Measurements from ENCODE around the gene RABGGTA. TPM values are rescaled to one million over a fixed set of nuclear protein-coding genes. Genes with fewer than 3 reads are reported as not detected.

Gene RABGGTA
- total RNA-seq: 28.9 and 34.0 TPM in 2 replicates

- peak; percentile 99 for DNase-seq (ENCODE audit: insufficient read length, low spot score, missing footprints)
- Histone ChIP-seq H3K27ac (ENCODE audit: low read depth, low read length) (peak within 1 kb of the TSS; percentile 96), H4K20me1 (ENCODE audit: insufficient read depth, low read length) (no peaks in the 10 kb centered on the region), H3K9me3 (ENCODE audit: low read depth, low read length) (no peaks in the 10 kb centered on the region), H3K4me3 (ENCODE audit: insufficient read depth, low read length) (peak within 1 kb of the TSS; percentile 100), H3K79me2 (ENCODE audit: insufficient read depth, low read length) (peaks cover 7% of the 10 kb centered on the region), H3K36me3 (ENCODE audit: insufficient read depth, low read length) (peaks cover 32% of the 10 kb centered on the region), H3K4me2 (ENCODE audit: insufficient read depth, low read length) (peak within 1 kb of the TSS; percentile 94), H3K27me3 (ENCODE audit: insufficient read depth, low read length) (no peaks in the 10 kb centered on the region), H2AFZ (ENCODE audit: low read length) (peak within 1 kb of the TSS; percentile 99), H3K4me1 (ENCODE audit: insufficient read depth, low read length) (peaks cover 6% of the 10 kb centered on the region)
- TF ChIP-seq CTCF (IDR thresholded peaks at IDR 0.05; ENCODE audit: extremely low read depth, low read depth, low read length): peak; percentile 62
These were observed at the start of gene RABGGTA for GRCh38 chr14:24271134-24271833. Gene RABGGTA (minus strand): TSS chr14:24271597. CDS start chr14:24271115, 482 bp downstream.

GRCh38 chr14:24317141-24317928 is 45.9 kb upstream of the RABGGTA start:
- Histone ChIP-seq H2AFZ (ENCODE audit: low read length) (no peak overlapping the region), H3K36me3 (ENCODE audit: insufficient read depth, low read length) (peaks cover under 1% of the 10 kb centered on the region), H3K27me3 (ENCODE audit: insufficient read depth, low read length) (peaks cover 7% of the 10 kb centered on the region), H3K27ac (ENCODE audit: low read depth, low read length) (no peak overlapping the region), H3K79me2 (ENCODE audit: insufficient read depth, low read length) (no peaks in the 10 kb centered on the region), H3K9me3 (ENCODE audit: low read depth, low read length) (no peaks in the 10 kb centered on the region), H3K4me3 (ENCODE audit: insufficient read depth, low read length) (no peak overlapping the region), H3K4me1 (ENCODE audit: insufficient read depth, low read length) (peaks cover 8% of the 10 kb centered on the region), H4K20me1 (ENCODE audit: insufficient read depth, low read length) (no peaks in the 10 kb centered on the region), H3K4me2 (ENCODE audit: insufficient read depth, low read length) (no peak overlapping the region)
- no peak for TF ChIP-seq CTCF (IDR thresholded peaks at IDR 0.05; ENCODE audit: extremely low read depth, low read depth, low read length)
- peak; percentile 88 for DNase-seq (ENCODE audit: insufficient read length, low spot score, missing footprints)

- Histone ChIP-seq H3K4me1 (ENCODE audit: insufficient read depth, low read length) (peaks cover 14% of the 10 kb centered on the region), H3K4me3 (ENCODE audit: insufficient read depth, low read length) (no peak overlapping the region), H4K20me1 (ENCODE audit: insufficient read depth, low read length) (no peaks in the 10 kb centered on the region), H3K27me3 (ENCODE audit: insufficient read depth, low read length) (peaks cover 7% of the 10 kb centered on the region), H3K36me3 (ENCODE audit: insufficient read depth, low read length) (no peaks in the 10 kb centered on the region), H3K9me3 (ENCODE audit: low read depth, low read length) (no peaks in the 10 kb centered on the region), H3K27ac (ENCODE audit: low read depth, low read length) (no peak overlapping the region), H2AFZ (ENCODE audit: low read length) (no peak overlapping the region), H3K4me2 (ENCODE audit: insufficient read depth, low read length) (no peak overlapping the region), H3K79me2 (ENCODE audit: insufficient read depth, low read length) (no peaks in the 10 kb centered on the region)
- TF ChIP-seq CTCF (IDR thresholded peaks at IDR 0.05; ENCODE audit: extremely low read depth, low read depth, low read length): no peak
- peak; percentile 73 for DNase-seq (ENCODE audit: insufficient read length, low spot score, missing footprints)
These were observed 45.2 kb upstream of the RABGGTA start for GRCh38 chr14:24316597-24316950.
